SU-DHL-6 (cell line): ENCODE results near the gene SMOC1.

Experiments
- H2AFZ ChIP-seq: fragments of 200-600 bp; sonication (generic); 2 replicates; pipeline ENCODE4 v1.6.1; 2014; ENCODE audit warnings: low read depth, mild to moderate bottlenecking, moderate library complexity, mixed read lengths, antibody characterized with exemption, low read length; ENCODE audit not compliant: severe bottlenecking
- H3F3A ChIP-seq: fragments of 200-600 bp; shearing (Covaris generic); 2 replicates; pipeline ENCODE4 v1.6.0; 2016; ENCODE audit warnings: antibody characterized with exemption, mild to moderate bottlenecking; ENCODE audit not compliant: insufficient read depth
- H3K27ac ChIP-seq: fragments of 200-600 bp; sonication (generic); 2 replicates; pipeline ENCODE4 v1.5.1; 2016; ENCODE audit warnings: low read depth, mild to moderate bottlenecking, low read length, moderate library complexity, mixed read lengths
- H3K27me3 ChIP-seq: fragments of 200-600 bp; sonication (generic), shearing (Covaris generic); 2 replicates; pipeline ENCODE4 v1.6.0; 2014; ENCODE audit warnings: mild to moderate bottlenecking, low read length
- H3K36me3 ChIP-seq: fragments of 200-600 bp; sonication (generic); 2 replicates; pipeline ENCODE4 v1.6.1; 2014; ENCODE audit warnings: mild to moderate bottlenecking, low read length, mixed read lengths
- H3K4me2 ChIP-seq: fragments of 300-600, 200-600 bp; shearing (Covaris generic), sonication (generic); 2 replicates; pipeline ENCODE4 v1.6.0; 2014; ENCODE audit warnings: low read length, low read depth, mild to moderate bottlenecking; ENCODE audit not compliant: poor library complexity, severe bottlenecking
- H3K4me3 ChIP-seq: fragments of 200-600 bp; sonication (generic); 2 replicates; pipeline ENCODE4 v1.5.1; 2014; ENCODE audit warnings: antibody characterized with exemption, low read length, mild to moderate bottlenecking, mixed read lengths; ENCODE audit not compliant: insufficient read depth, poor library complexity, severe bottlenecking
- H3K79me2 ChIP-seq: fragments of 200-600 bp; sonication (generic); 2 replicates; pipeline ENCODE4 v1.6.1; 2014; ENCODE audit warnings: mild to moderate bottlenecking, low read length, moderate library complexity; ENCODE audit not compliant: insufficient read depth
- H3K9ac ChIP-seq: fragments of 200-600 bp; sonication (generic); 2 replicates; pipeline ENCODE4 v1.7.0; 2014; ENCODE audit warnings: mild to moderate bottlenecking, low read length
- H3K9me2 ChIP-seq: fragments of 200-600 bp; sonication (generic); replicated peaks from 2 replicates; pipeline ENCODE4 v1.6.1; 2014; ENCODE audit warnings: low read length; ENCODE audit not compliant: insufficient read depth
- H3K9me3 ChIP-seq: fragments of 200-600 bp; sonication (generic); 2 replicates; pipeline ENCODE4 v1.6.1; 2014; ENCODE audit warnings: low read length, mixed read lengths; ENCODE audit not compliant: insufficient read depth
- H4K20me1 ChIP-seq: fragments of 200-600 bp; sonication (generic); 2 replicates; pipeline ENCODE4 v1.6.1; 2014; ENCODE audit warnings: low read depth, mild to moderate bottlenecking, antibody characterized with exemption, low read length, moderate library complexity, mixed read lengths
- CTCF ChIP-seq: fragments of 200-600 bp; sonication (generic); IDR thresholded peaks from one replicate; pipeline ENCODE4 v1.5.1; 2017; ENCODE audit warnings: antibody characterized with exemption, mild to moderate bottlenecking, low read length, moderate library complexity; ENCODE audit not compliant: insufficient read depth, poor library complexity, severe bottlenecking
- EZH2phosphoT487 ChIP-seq: fragments of 200-600 bp; sonication (generic), shearing (Covaris generic); conservative IDR thresholded peaks from 2 replicates; pipeline ENCODE4 v1.6.1; 2018; ENCODE audit warnings: mild to moderate bottlenecking, antibody characterized with exemption, low read length, moderate library complexity, mixed read lengths

Gene SMOC1

GRCh38 chr14:70059545-70059944 is 180.3 kb downstream of the SMOC1 start:
- H4K20me1 ChIP-seq: no peaks in the 10 kb centered on the region

GRCh38 chr14:70061108-70061507 is 181.9 kb downstream of the SMOC1 start:
- H3K27me3 ChIP-seq: no peaks in the 10 kb centered on the region
- H3K9me3 ChIP-seq: no peaks in the 10 kb centered on the region
- H3K27ac ChIP-seq: no peak overlapping the region
- H3K4me2 ChIP-seq: no peak overlapping the region
- no peaks in the 10 kb centered on the region for H3K79me2 ChIP-seq
- no peak overlapping the region for H3K9ac ChIP-seq
- no peaks in the 10 kb centered on the region for H4K20me1 ChIP-seq
- H3K36me3 ChIP-seq: no peaks in the 10 kb centered on the region
- no peaks in the 10 kb centered on the region for H3F3A ChIP-seq
- no peak overlapping the region for H2AFZ ChIP-seq
- no peak overlapping the region for H3K4me3 ChIP-seq
- H3K9me2 ChIP-seq: no peaks in the 10 kb centered on the region
- TF ChIP-seq CTCF: no peak
- TF ChIP-seq EZH2phosphoT487: no peak

More at GRCh38 chr14:70059545-70059944, 180.3 kb downstream of the SMOC1 start:
- Histone ChIP-seq H2AFZ (no peak overlapping the region), H3K9me3 (no peaks in the 10 kb centered on the region), H3K27me3 (no peaks in the 10 kb centered on the region), H3K4me2 (no peak overlapping the region), H3K79me2 (no peaks in the 10 kb centered on the region), H3K27ac (no peak overlapping the region), H3F3A (no peaks in the 10 kb centered on the region), H3K9me2 (no peaks in the 10 kb centered on the region), H3K36me3 (no peaks in the 10 kb centered on the region), H3K4me3 (no peak overlapping the region), H3K9ac (no peak overlapping the region)
- TF ChIP-seq CTCF (no peak), EZH2phosphoT487 (no peak)

GRCh38 chr14:70064136-70064865 is 185.1 kb downstream of the SMOC1 start:
- Histone ChIP-seq H3K9ac (no peak overlapping the region), H3K27me3 (no peaks in the 10 kb centered on the region), H3K79me2 (no peaks in the 10 kb centered on the region), H3K36me3 (no peaks in the 10 kb centered on the region), H2AFZ (no peak overlapping the region), H3K9me3 (no peaks in the 10 kb centered on the region), H4K20me1 (no peaks in the 10 kb centered on the region), H3K27ac (no peak overlapping the region), H3K4me2 (no peak overlapping the region), H3K4me3 (no peak overlapping the region), H3F3A (no peaks in the 10 kb centered on the region), H3K9me2 (no peaks in the 10 kb centered on the region)
- TF ChIP-seq EZH2phosphoT487 (no peak), CTCF (no peak)
